ENCODE data around the gene PIEZO2. TPM values are rescaled to one million over a fixed set of nuclear protein-coding genes. Genes with fewer than 3 reads are reported as not detected.
A peak's percentile ranks its signal among the peaks of the same experiment; 100 is the strongest.

Gene PIEZO2
- total RNA-seq, 4 donors from 2014 or later, result 2.1 to 7.4 (median 2.5) TPM; not detected in 1

DNA sequence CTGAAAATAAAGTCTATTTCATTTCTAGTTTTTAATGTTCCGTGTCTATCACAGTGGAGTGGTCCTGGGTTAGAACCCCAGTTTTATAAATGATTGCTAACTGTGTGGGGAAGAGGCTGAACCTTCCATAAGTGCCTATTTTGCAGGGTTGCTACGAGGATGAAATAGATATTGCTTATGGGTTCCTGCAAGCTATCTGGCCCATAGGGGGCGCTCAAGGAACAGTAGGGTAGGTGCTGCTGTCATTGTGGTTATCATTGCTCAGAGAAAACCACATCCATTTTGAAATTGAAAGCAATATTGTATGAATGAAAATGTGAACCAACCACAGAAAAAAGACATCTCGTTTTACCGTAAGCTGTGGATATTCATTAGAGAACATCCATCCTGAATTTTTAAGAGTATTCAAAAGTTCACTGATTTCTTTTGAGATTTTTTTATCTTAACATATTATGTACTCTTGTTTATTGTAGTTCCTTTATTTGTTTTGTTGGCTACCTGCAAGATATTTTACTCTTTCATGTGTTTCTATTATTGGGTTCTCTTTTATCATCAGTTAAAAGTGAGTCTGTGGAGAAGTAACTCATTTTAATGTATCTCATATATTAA is 362.0 kb downstream of the PIEZO2 start:
- peak; percentile 30 for DNase-seq
- no peak for TF ChIP-seq POLR2A (IDR thresholded peaks at IDR 0.05)
- TF ChIP-seq, protein P1, sequence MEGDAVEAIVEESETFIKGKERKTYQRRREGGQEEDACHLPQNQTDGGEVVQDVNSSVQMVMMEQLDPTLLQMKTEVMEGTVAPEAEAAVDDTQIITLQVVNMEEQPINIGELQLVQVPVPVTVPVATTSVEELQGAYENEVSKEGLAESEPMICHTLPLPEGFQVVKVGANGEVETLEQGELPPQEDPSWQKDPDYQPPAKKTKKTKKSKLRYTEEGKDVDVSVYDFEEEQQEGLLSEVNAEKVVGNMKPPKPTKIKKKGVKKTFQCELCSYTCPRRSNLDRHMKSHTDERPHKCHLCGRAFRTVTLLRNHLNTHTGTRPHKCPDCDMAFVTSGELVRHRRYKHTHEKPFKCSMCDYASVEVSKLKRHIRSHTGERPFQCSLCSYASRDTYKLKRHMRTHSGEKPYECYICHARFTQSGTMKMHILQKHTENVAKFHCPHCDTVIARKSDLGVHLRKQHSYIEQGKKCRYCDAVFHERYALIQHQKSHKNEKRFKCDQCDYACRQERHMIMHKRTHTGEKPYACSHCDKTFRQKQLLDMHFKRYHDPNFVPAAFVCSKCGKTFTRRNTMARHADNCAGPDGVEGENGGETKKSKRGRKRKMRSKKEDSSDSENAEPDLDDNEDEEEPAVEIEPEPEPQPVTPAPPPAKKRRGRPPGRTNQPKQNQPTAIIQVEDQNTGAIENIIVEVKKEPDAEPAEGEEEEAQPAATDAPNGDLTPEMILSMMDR (IDR thresholded peaks at IDR 0.05), result peak; percentile 37 to 73 (median 68)
- intact Hi-C loops (cut with DNase I), result no loop called here
- 22 to 31% methylated on average over 5 of the region's 5 CpGs for WGBS, 2 donors
- Histone ChIP-seq H3K27ac (no peak overlapping the region), H3K9me3 (no peaks in the 10 kb centered on the region), H3K27me3 (no peaks in the 10 kb centered on the region), H3K4me3 (no peak overlapping the region), H3K36me3 (no peaks in the 10 kb centered on the region), H3K4me1 (no peaks in the 10 kb centered on the region)

- WGBS, 2 donors, result 62 to 65% methylated on average over 3 of the region's 3 CpGs
- no peaks in the 10 kb centered on the region for H3K9me3 ChIP-seq
- H3K4me1 ChIP-seq, result no peaks in the 10 kb centered on the region
- no peak for DNase-seq
- TF ChIP-seq, protein P1 (IDR thresholded peaks at IDR 0.05), result no peak
- TF ChIP-seq POLR2A (IDR thresholded peaks at IDR 0.05), result no peak
- no peak overlapping the region for H3K27ac ChIP-seq
- intact Hi-C loops (cut with DNase I), result no loop called here
- H3K27me3 ChIP-seq, result no peaks in the 10 kb centered on the region
- H3K4me3 ChIP-seq, result no peak overlapping the region
- no peaks in the 10 kb centered on the region for H3K36me3 ChIP-seq
Measured at GRCh38 chr18:10785798-10786197, 363.6 kb downstream of the PIEZO2 start.

- no peaks in the 10 kb centered on the region for H3K4me1 ChIP-seq
- no peak overlapping the region for H3K27ac ChIP-seq
- no peaks in the 10 kb centered on the region for H3K36me3 ChIP-seq
- TF ChIP-seq, protein P1 (IDR thresholded peaks at IDR 0.05), result no peak
- no peak for TF ChIP-seq POLR2A (IDR thresholded peaks at IDR 0.05)
- DNase-seq, result no peak
- no peaks in the 10 kb centered on the region for H3K27me3 ChIP-seq
- intact Hi-C loops (cut with DNase I), result no loop called here
- no peak overlapping the region for H3K4me3 ChIP-seq
- 75 to 80% methylated on average over 7 of the region's 7 CpGs for WGBS, 2 donors
- no peaks in the 10 kb centered on the region for H3K9me3 ChIP-seq
Measured at GRCh38 chr18:10784596-10785202, 364.7 kb downstream of the PIEZO2 start.

GRCh38 chr18:10783941-10784340 is 365.4 kb downstream of the PIEZO2 start:
- no peak for DNase-seq
- H3K4me3 ChIP-seq, result no peak overlapping the region
- H3K9me3 ChIP-seq, result no peaks in the 10 kb centered on the region
- H3K27me3 ChIP-seq, result no peaks in the 10 kb centered on the region
- intact Hi-C loops (cut with DNase I), result no loop called here
- WGBS, 2 donors, result 58 to 78% methylated on average over 5 of the region's 5 CpGs
- no peak overlapping the region for H3K27ac ChIP-seq
- no peak for TF ChIP-seq POLR2A (IDR thresholded peaks at IDR 0.05)
- TF ChIP-seq, protein P1 (IDR thresholded peaks at IDR 0.05), result no peak
- no peaks in the 10 kb centered on the region for H3K36me3 ChIP-seq
- H3K4me1 ChIP-seq, result no peaks in the 10 kb centered on the region

- intact Hi-C loops (cut with DNase I), result no loop called here
- Histone ChIP-seq H3K4me1 (no peaks in the 10 kb centered on the region), H3K4me3 (no peak overlapping the region), H3K27me3 (no peaks in the 10 kb centered on the region), H3K9me3 (no peaks in the 10 kb centered on the region), H3K36me3 (no peaks in the 10 kb centered on the region), H3K27ac (no peak overlapping the region)
- DNase-seq, result no peak
- WGBS, 2 donors, result 54 to 69% methylated on average over 6 of the region's 6 CpGs
- TF ChIP-seq, protein P1 (IDR thresholded peaks at IDR 0.05), result no peak
- TF ChIP-seq POLR2A (IDR thresholded peaks at IDR 0.05), result no peak
Measured at GRCh38 chr18:10776493-10776892, 372.9 kb downstream of the PIEZO2 start.

Data from esophagus squamous epithelium (tissue), 5 donors.